ENCODE data around the gene CFAP57. TPM values are rescaled to one million over a fixed set of nuclear protein-coding genes. Genes with fewer than 3 reads are reported as not detected.
A peak's percentile ranks its signal among the peaks of the same experiment; 100 is the strongest.
"Not testable (repeated sequence)": the region's sequence is repeated elsewhere in the genome, so short reads cannot be mapped to it uniquely, and the experiment has no call there.

The CFAP57 gene
- total and polyA plus RNA-seq, 2 donors from 2014 or later = 0.34 to 2.3 TPM

DNA sequence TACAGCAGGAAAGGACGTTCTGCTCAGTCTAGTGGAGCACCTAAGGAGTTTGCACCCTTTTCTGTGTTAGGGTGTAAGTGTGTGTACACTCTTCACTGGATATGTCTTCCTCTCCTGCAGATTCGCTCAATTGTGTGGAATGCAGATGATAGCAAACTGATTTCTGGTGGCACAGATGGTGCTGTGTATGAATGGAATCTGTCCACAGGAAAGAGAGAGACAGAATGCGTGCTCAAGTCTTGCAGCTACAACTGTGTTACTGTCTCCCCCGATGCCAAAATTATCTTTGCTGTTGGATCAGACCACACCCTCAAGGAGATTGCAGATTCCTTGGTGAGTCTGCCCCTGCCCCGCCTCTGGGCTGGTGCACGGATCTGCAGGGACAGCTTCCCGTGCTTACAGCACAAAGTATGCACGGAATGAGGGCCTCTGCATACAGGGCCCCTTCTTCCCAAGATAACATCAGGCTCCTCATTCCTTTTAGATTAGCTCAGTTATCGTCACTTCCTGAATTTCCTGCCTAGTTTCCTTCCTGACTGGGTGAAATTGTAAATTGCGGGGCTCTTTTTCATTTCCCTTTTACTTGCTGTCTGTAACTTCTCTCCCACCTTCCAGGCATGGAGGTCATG is 34.6 kb downstream of the CFAP57 start:
- intact Hi-C loops (cut with DNase I) = no loop called here
- peak; percentile 48 to 84 (median 72) for DNase-seq
- Histone ChIP-seq H3K27me3 (ENCODE audit: control insufficient read depth, insufficient read depth, low read length) (no peaks in the 10 kb centered on the region), H3K27ac (ENCODE audit: low read depth in 2 of 2, low read length in 2 of 2) (peak overlapping the region; percentile 47 to 63), H3K4me1 (ENCODE audit: control insufficient read depth in 2 of 3, insufficient read depth in 2 of 3, low read depth in 1 of 3, low read length in 3 of 3) (peaks cover 4 to 14% (median 11%) of the 10 kb centered on the region in 3 donors), H3K4me3 (ENCODE audit: low read length in 3 of 3) (peak overlapping the region in 2 of 3 donors; percentile 2 to 23), H3K36me3 (ENCODE audit: control insufficient read depth in 2 of 3, insufficient read depth in 3 of 3, low read length in 3 of 3) (no peaks in the 10 kb centered on the region), H3K9me3 (ENCODE audit: control insufficient read depth in 2 of 3, insufficient read depth in 1 of 3, low read length in 3 of 3) (no peaks in the 10 kb centered on the region), H3K9ac (ENCODE audit: low read length in 3 of 3) (no peak overlapping the region)
- no peak for FAIRE-seq
- TF ChIP-seq CTCF (IDR thresholded peaks at IDR 0.05; ENCODE audit: borderline replicate concordance, extremely low read depth, insufficient read depth) = no peak

GRCh38 chr1:43207229-43207853 is 35.2 kb downstream of the CFAP57 start:
- TF ChIP-seq CTCF (IDR thresholded peaks at IDR 0.05; ENCODE audit: borderline replicate concordance, extremely low read depth, insufficient read depth) = no peak
- FAIRE-seq (no peak), DNase-seq (no peak)
- H3K4me3 ChIP-seq (ENCODE audit: low read length in 3 of 3) = peak overlapping the region in 2 of 3 donors; percentile 2 to 23
- H3K27ac ChIP-seq (ENCODE audit: low read depth in 2 of 2, low read length in 2 of 2) = peak overlapping the region; percentile 47 to 63
- H3K36me3 ChIP-seq (ENCODE audit: control insufficient read depth in 2 of 3, insufficient read depth in 3 of 3, low read length in 3 of 3) = no peaks in the 10 kb centered on the region
- H3K9ac ChIP-seq (ENCODE audit: low read length in 3 of 3) = no peak overlapping the region
- peaks cover 4 to 14% (median 11%) of the 10 kb centered on the region in 3 donors for H3K4me1 ChIP-seq (ENCODE audit: control insufficient read depth in 2 of 3, insufficient read depth in 2 of 3, low read depth in 1 of 3, low read length in 3 of 3)
- no peaks in the 10 kb centered on the region for H3K27me3 ChIP-seq (ENCODE audit: control insufficient read depth, insufficient read depth, low read length)
- H3K9me3 ChIP-seq (ENCODE audit: control insufficient read depth in 2 of 3, insufficient read depth in 1 of 3, low read length in 3 of 3) = no peaks in the 10 kb centered on the region
- intact Hi-C loops (cut with DNase I) = no loop called here

DNA sequence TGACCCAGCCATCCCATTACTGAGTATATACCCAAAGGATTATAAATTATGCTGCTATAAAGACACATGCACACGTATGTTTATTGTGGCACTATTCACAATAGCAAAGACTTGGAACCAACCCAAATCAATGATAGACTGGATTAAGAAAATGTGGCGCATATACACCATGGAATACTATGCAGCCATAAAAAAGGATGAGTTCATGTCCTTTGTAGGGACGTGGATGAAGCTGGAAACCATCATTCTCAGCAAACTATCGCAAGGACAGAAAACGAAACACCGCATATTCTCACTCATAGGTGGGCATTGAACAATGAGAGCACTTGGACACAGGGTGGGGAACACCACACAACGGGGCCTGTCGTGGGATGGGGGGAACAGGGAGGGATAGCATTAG is 36.1 kb downstream of the CFAP57 start:
- H3K27me3 ChIP-seq (ENCODE audit: control insufficient read depth, insufficient read depth, low read length); H3K27ac ChIP-seq (ENCODE audit: low read depth in 2 of 2, low read length in 2 of 2); FAIRE-seq; DNase-seq; intact Hi-C loops (cut with DNase I); H3K9me3 ChIP-seq (ENCODE audit: control insufficient read depth in 2 of 3, insufficient read depth in 1 of 3, low read length in 3 of 3); H3K9ac ChIP-seq (ENCODE audit: low read length in 3 of 3); H3K36me3 ChIP-seq (ENCODE audit: control insufficient read depth in 2 of 3, insufficient read depth in 3 of 3, low read length in 3 of 3); H3K4me3 ChIP-seq (ENCODE audit: low read length in 3 of 3): not testable (repeated sequence)
- peaks cover 4 to 14% (median 11%) of the 10 kb centered on the region in 3 donors for H3K4me1 ChIP-seq (ENCODE audit: control insufficient read depth in 2 of 3, insufficient read depth in 2 of 3, low read depth in 1 of 3, low read length in 3 of 3)
